HG02852 (cell line): ENCODE results near the gene STX5.
"Not testable (repeated sequence)": the region's sequence is repeated elsewhere in the genome, so short reads cannot be mapped to it uniquely, and the experiment has no call there.

ENCODE experiments used
- ATAC-seq: cut with Tn5 transposase; IDR thresholded peaks from one replicate; pipeline ENCODE4 v1.9.1; 2021; ENCODE audit warnings: mild to moderate bottlenecking, moderate library complexity; ENCODE audit not compliant: unreplicated experiment

STX5 gene

GRCh38 chr11:62788991-62789390 is 42.9 kb downstream of the STX5 start:
- no peak for ATAC-seq

GRCh38 chr11:62787005-62787759 is 44.7 kb downstream of the STX5 start, which contains the start of gene TMEM179B:
TSS of gene TMEM179B (plus strand) at chr11:62787402. CDS start at chr11:62787432, 30 bp downstream.
- ATAC-seq = peak; percentile 69

DNA sequence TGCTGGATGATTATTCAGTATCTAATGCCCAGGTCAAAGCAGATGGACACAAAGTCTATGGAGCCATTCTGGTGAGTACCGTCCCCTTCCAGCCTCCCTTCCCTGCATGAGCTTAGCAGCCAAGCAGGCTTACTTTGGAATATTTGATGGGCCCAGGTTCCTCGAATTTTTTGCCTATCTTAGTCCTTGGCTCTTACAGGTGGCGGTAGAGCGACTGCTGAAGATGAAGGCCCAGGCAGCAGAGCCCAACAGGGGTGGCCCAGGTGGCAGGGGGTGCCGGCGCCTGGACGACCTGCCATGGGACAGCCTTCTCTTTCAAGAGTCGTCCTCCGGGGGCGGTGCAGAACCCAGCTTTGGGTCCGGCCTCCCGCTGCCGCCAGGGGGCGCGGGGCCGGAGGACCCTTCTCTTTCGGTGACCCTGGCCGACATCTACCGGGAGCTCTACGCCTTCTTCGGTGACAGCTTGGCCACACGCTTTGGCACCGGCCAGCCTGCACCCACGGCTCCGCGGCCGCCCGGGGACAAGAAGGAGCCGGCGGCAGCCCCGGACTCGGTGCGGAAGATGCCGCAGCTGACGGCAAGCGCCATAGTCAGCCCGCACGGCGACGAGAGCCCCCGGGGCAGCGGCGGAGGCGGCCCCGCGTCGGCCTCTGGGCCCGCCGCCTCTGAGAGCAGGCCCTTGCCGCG is 45.4 kb downstream of the STX5 start:
- peak; percentile 69 for ATAC-seq

DNA sequence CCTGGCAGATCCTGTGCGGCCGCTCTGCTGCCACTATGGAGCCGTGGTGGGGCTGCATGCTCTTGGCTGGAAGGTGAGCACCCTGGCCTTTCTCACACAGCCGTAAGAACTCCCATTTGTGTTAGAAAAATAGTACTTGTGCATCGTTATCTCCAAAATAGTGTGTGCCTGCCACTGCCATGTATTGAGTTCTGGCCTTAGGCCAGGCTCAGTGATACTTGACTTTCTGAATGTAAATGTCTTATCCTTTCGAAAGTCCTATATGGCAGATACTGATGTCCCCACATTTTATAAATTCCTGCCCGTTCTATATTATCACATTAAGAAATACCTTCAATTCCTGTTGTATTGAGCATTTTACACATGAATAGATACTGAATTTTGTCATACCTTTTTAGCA is 49.1 kb downstream of the STX5 start:
- no peak for ATAC-seq

DNA sequence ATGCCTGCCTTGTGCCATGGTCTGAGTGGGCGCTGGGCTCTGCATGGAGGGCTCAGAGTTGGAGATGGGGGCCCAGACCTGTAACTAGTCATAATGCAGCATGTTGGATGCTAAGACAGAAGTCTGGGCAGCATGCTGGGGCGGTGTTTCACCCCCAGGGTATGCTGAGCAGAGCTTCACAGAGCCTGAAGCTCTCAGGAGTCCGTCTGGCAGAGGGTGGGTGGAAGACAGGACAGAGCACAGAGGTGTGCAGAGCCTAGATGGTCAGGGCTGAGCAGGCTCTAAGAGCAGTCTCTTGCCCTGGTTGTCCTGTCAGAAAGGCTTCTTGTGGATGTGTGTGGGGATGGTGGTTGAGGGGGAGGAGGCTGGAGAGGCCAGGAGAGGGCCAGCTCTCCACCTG is 53.4 kb downstream of the STX5 start:
- no peak for ATAC-seq

DNA sequence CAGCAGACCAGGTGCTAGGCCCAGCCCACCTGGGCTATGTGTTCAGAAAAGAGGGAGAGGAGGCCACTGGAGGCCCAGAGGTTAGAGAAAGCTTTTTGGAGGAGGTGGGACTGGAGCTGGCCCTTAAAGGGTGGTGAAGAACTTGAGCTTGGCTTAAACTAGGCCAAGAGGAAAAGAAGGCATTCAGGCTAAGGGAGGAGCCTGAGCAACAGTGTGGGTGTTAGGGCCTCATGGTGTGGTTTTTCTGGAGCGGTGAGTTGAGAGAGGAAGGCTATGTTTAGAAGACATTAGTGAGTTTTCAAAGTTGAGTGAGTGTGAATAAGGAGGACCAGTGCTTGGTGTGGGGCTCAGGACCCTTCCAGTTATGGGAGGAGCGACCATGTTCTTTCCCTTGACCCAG is 54.5 kb downstream of the STX5 start:
- no peak for ATAC-seq

DNA sequence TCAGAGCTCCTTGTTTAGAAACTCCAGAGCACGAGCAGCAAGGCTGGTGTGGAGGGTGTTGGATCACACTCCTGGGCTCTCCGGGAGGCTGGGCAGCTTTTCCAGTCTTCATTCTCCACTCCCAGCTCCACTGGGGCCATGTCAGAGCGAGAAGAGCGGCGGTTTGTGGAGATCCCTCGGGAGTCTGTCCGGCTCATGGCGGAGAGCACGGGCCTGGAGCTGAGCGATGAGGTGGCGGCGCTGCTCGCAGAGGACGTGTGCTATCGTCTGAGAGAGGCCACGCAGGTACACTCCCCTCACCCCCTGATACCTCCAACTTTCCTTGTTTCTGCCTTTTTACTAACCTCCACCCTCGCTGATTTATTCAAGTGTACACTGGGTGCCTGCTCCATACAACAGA is 56.2 kb downstream of the STX5 start:
- ATAC-seq = no peak

GRCh38 chr11:62774407-62774806 is 57.4 kb downstream of the STX5 start:
- ATAC-seq = no peak

- peak; percentile 81 for ATAC-seq
Observed at GRCh38 chr11:62771144-62772021, 60.5 kb downstream of the STX5 start, which contains the start of gene TAF6L. TSS of gene TAF6L (plus strand) at chr11:62771396. CDS start at chr11:62775784, 4,388 bp downstream.

GRCh38 chr11:62770778-62771143 is 61.1 kb downstream of the STX5 start:
- no peak for ATAC-seq

DNA sequence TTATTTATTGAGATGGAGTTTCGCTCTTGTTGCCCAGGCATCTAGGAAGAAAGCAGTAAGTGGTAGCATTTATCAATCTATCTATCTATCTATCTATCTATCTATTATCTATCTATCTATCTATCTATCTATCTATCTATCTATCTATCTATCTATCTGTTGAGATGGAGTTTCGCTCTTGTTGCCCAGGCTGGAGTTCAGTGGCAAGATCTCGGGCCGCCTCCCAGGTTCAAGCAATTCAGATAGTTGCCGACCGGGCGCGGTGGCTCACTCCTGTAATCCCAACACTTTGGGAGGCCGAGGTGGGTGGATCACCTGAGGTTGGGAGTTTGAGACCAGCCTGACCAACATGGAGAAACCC is 71.0 kb downstream of the STX5 start:
- ATAC-seq = not testable (repeated sequence)

- ATAC-seq = no peak
Observed at GRCh38 chr11:62757846-62758788, 73.7 kb downstream of the STX5 start.
